ENCODE data around the gene MAFG. TPM values are rescaled to one million over a fixed set of nuclear protein-coding genes. Genes with fewer than 3 reads are reported as not detected.

The MAFG gene
- total RNA-seq, 1 donor from 2014 or later, result 29.7 TPM

- no peak for DNase-seq (ENCODE audit: low spot score)
Measured at GRCh38 chr17:81870131-81870980, 57.2 kb downstream of the MAFG start.

GRCh38 chr17:81869221-81870130, 58.1 kb downstream of the MAFG start:
- no peak for DNase-seq (ENCODE audit: low spot score)

GRCh38 chr17:81868674-81869220, 58.8 kb downstream of the MAFG start:
- no peak for DNase-seq (ENCODE audit: low spot score)

Other genes starting within 250 kb of the MAFG start
- gene ARL16, start 243.9 kb downstream of the MAFG start, total RNA-seq, result 25.0 TPM
- 109 TPM for gene HGS, start 243.7 kb downstream of the MAFG start, total RNA-seq
- 60.7 TPM for gene MRPL12, start 224.4 kb downstream of the MAFG start, total RNA-seq
- gene SLC25A10, start 215.5 kb downstream of the MAFG start, total RNA-seq, result 17.0 TPM
- 0.26 TPM for gene GCGR, start 123.6 kb downstream of the MAFG start, total RNA-seq
- 63.2 TPM for gene MCRIP1, start 94.4 kb downstream of the MAFG start, total RNA-seq
- not detected for gene PPP1R27, start 92.7 kb downstream of the MAFG start, total RNA-seq
- gene P4HB, start 67.2 kb downstream of the MAFG start, total RNA-seq, result 575 TPM
- gene ARHGDIA, start 56.4 kb downstream of the MAFG start, total RNA-seq, result 521 TPM
- 46.2 TPM for gene ALYREF, start 36.1 kb downstream of the MAFG start, total RNA-seq
- 102 TPM for gene ANAPC11, start 36.0 kb downstream of the MAFG start, total RNA-seq
- gene NPB, start 25.5 kb downstream of the MAFG start, total RNA-seq, result not detected
- gene PCYT2, start 16.3 kb downstream of the MAFG start, total RNA-seq, result 33.9 TPM
- gene SIRT7, start 9.6 kb downstream of the MAFG start, total RNA-seq, result 16.9 TPM
- gene PYCR1, start 9.6 kb upstream of the MAFG start, total RNA-seq, result 9.5 TPM
- gene MYADML2, start 19.5 kb upstream of the MAFG start, total RNA-seq, result not detected
- gene NOTUM, start 33.5 kb upstream of the MAFG start, total RNA-seq, result not detected
- 31.5 TPM for gene ASPSCR1, start 49.9 kb upstream of the MAFG start, total RNA-seq
- gene CENPX, start 95.1 kb upstream of the MAFG start, total RNA-seq, result 47.0 TPM
- gene LRRC45, start 95.6 kb upstream of the MAFG start, total RNA-seq, result 7.0 TPM
- 15.5 TPM for gene RAC3, start 103.9 kb upstream of the MAFG start, total RNA-seq
- gene DCXR, start 110.0 kb upstream of the MAFG start, total RNA-seq, result 157 TPM
- 46.1 TPM for gene RFNG, start 124.1 kb upstream of the MAFG start, total RNA-seq
- 85.8 TPM for gene GPS1, start 124.2 kb upstream of the MAFG start, total RNA-seq
- 103 TPM for gene DUS1L, start 138.1 kb upstream of the MAFG start, total RNA-seq
- 1,109 TPM for gene FASN, start 170.5 kb upstream of the MAFG start, total RNA-seq

Measured in mesenteric fat pad (tissue), 1 donor.